H9 (cell line): ENCODE data around the gene OS9. TPM values are rescaled to one million over a fixed set of nuclear protein-coding genes. Genes with fewer than 3 reads are reported as not detected.

ENCODE experiments used
- DNase-seq: peaks from one replicate; pipeline ENCODE4 v3.0.0-alpha.2; 2017
- H2AFZ ChIP-seq: one replicate; pipeline ENCODE4 v1.6.1; 2013; ENCODE audit warnings: mild to moderate bottlenecking, low read length, control low read depth, moderate library complexity
- H2AK5ac ChIP-seq: 2 replicates; pipeline ENCODE4 v1.6.1; 2013; ENCODE audit warnings: low read length, control low read depth, mixed read lengths; ENCODE audit not compliant: insufficient read length
- H2BK120ac ChIP-seq: one replicate; pipeline ENCODE4 v1.6.1; 2013; ENCODE audit warnings: low read depth, mild to moderate bottlenecking, low read length, control low read depth, inconsistent platforms; ENCODE audit not compliant: poor library complexity, severe bottlenecking
- H2BK12ac ChIP-seq: 2 replicates; pipeline ENCODE4 v1.6.1; 2013; ENCODE audit warnings: low read length, control low read depth, mixed read lengths, low read depth; ENCODE audit not compliant: insufficient read length
- H2BK15ac ChIP-seq: 2 replicates; pipeline ENCODE4 v1.6.1; 2013; ENCODE audit warnings: low read depth, low read length, control low read depth
- H2BK20ac ChIP-seq: one replicate; pipeline ENCODE4 v1.6.1; 2013; ENCODE audit warnings: low read depth, mild to moderate bottlenecking, low read length, control low read depth, inconsistent platforms; ENCODE audit not compliant: poor library complexity, severe bottlenecking
- H2BK5ac ChIP-seq: 2 replicates; pipeline ENCODE4 v1.6.1; 2013; ENCODE audit warnings: low read length, control low read depth, mixed read lengths; ENCODE audit not compliant: insufficient read length
- H3K14ac ChIP-seq: 2 replicates; pipeline ENCODE4 v1.6.1; 2013; ENCODE audit warnings: low read length, control low read depth; ENCODE audit not compliant: insufficient read depth
- H3K18ac ChIP-seq: 2 replicates; pipeline ENCODE4 v1.6.1; 2013; ENCODE audit warnings: low read depth, mild to moderate bottlenecking, mixed read lengths, low read length, control low read depth; ENCODE audit not compliant: insufficient read length
- H3K23ac ChIP-seq: 2 replicates; pipeline ENCODE4 v1.6.1; 2013; ENCODE audit warnings: low read length, control low read depth, mixed read lengths, low read depth; ENCODE audit not compliant: insufficient read length
- H3K23me2 ChIP-seq: 2 replicates; pipeline ENCODE4 v1.6.1; 2013; ENCODE audit warnings: low read depth, mild to moderate bottlenecking, mixed read lengths, low read length, control low read depth; ENCODE audit not compliant: insufficient read length, poor library complexity, severe bottlenecking
- H3K27ac ChIP-seq: 2 replicates; pipeline ENCODE4 v1.5.1; 2013; ENCODE audit warnings: low read length, control low read depth, mixed read lengths, low read depth; ENCODE audit not compliant: insufficient read length
- H3K27me3 ChIP-seq: 2 replicates; pipeline ENCODE4 v1.6.1; 2013; ENCODE audit warnings: low read length, control low read depth, inconsistent platforms; ENCODE audit not compliant: insufficient read depth
- H3K4ac ChIP-seq: 2 replicates; pipeline ENCODE4 v1.6.1; 2013; ENCODE audit warnings: low read depth, mild to moderate bottlenecking, control low read depth, inconsistent platforms, low read length, moderate library complexity
- H3K4me1 ChIP-seq: 2 replicates; pipeline ENCODE4 v1.6.1; 2013; ENCODE audit warnings: low read length, control low read depth, inconsistent platforms; ENCODE audit not compliant: insufficient read depth
- H3K4me2 ChIP-seq: 2 replicates; pipeline ENCODE4 v1.6.1; 2013; ENCODE audit warnings: low read length, control low read depth, mixed read lengths; ENCODE audit not compliant: insufficient read length, insufficient read depth
- H3K56ac ChIP-seq: 2 replicates; pipeline ENCODE4 v1.6.1; 2013; ENCODE audit warnings: low read depth, mild to moderate bottlenecking, mixed read lengths, low read length, control low read depth; ENCODE audit not compliant: insufficient read length
- H3K79me1 ChIP-seq: 2 replicates; pipeline ENCODE4 v1.6.1; 2013; ENCODE audit warnings: low read depth, mild to moderate bottlenecking, moderate library complexity, low read length, control low read depth, inconsistent platforms; ENCODE audit not compliant: insufficient read depth, poor library complexity, severe bottlenecking
- H3K79me2 ChIP-seq: 2 replicates; pipeline ENCODE4 v1.6.1; 2013; ENCODE audit warnings: low read length, control low read depth, inconsistent platforms; ENCODE audit not compliant: insufficient read depth
- H3K9ac ChIP-seq: 2 replicates; pipeline ENCODE4 v1.6.1; 2013; ENCODE audit warnings: low read length, control low read depth, mixed read lengths; ENCODE audit not compliant: insufficient read length; ENCODE audit errors: extremely low read depth
- H3K9me3 ChIP-seq: one replicate; pipeline ENCODE4 v1.6.1; 2013; ENCODE audit warnings: low read depth, low read length, inconsistent platforms; ENCODE audit not compliant: control insufficient read depth
- H3T11ph ChIP-seq: one replicate; pipeline ENCODE4 v1.6.1; 2013; ENCODE audit warnings: mild to moderate bottlenecking, low read length, control low read depth, inconsistent platforms
- H4K20me1 ChIP-seq: one replicate; pipeline ENCODE4 v1.6.1; 2013; ENCODE audit not compliant: control insufficient read depth, insufficient read length, insufficient read depth
- H4K5ac ChIP-seq: 2 replicates; pipeline ENCODE4 v1.6.1; 2013; ENCODE audit warnings: low read depth, mild to moderate bottlenecking, mixed read lengths, low read length, control low read depth; ENCODE audit not compliant: insufficient read length
- H4K8ac ChIP-seq: replicated peaks from 2 replicates; pipeline ENCODE4 v1.6.1; 2013; ENCODE audit warnings: low read length, control low read depth, mixed read lengths, low read depth; ENCODE audit not compliant: insufficient read length
- H4K91ac ChIP-seq: 2 replicates; pipeline ENCODE4 v1.6.1; 2013; ENCODE audit warnings: low read depth, mild to moderate bottlenecking, moderate library complexity, mixed read lengths, low read length, control low read depth; ENCODE audit not compliant: insufficient read length
- H3K27ac Mint-ChIP-seq, 3 experiments: 2 replicates in 2 of 3; 3 replicates in 1 of 3; pipeline ENCODE4 v1.8.0; 2020 to 2021; ENCODE audit warnings: mixed read lengths in 3 of 3, mild to moderate bottlenecking in 1 of 3, moderate library complexity in 1 of 3
- H3K27me3 Mint-ChIP-seq: 2 replicates; pipeline ENCODE4 v1.8.0; 2021; ENCODE audit warnings: low read depth, mild to moderate bottlenecking, moderate library complexity, mixed read lengths
- H3K36me3 Mint-ChIP-seq, 3 experiments: 2 replicates in 2 of 3; 3 replicates in 1 of 3; pipeline ENCODE4 v1.8.0; 2020 to 2021; ENCODE audit warnings: low read depth in 3 of 3, mixed read lengths in 3 of 3; ENCODE audit not compliant: insufficient read depth in 1 of 3
- H3K4me1 Mint-ChIP-seq, 2 experiments: 2 replicates each; pipeline ENCODE4 v1.8.0; 2020; ENCODE audit warnings: mixed read lengths in 2 of 2
- H3K4me3 Mint-ChIP-seq, 2 experiments: 2 replicates in 1 of 2; 3 replicates in 1 of 2; pipeline ENCODE4 v1.8.0; 2020 to 2021; ENCODE audit warnings: mild to moderate bottlenecking in 2 of 2, mixed read lengths in 2 of 2, moderate library complexity in 1 of 2
- H3K9me3 Mint-ChIP-seq, 2 experiments: 2 replicates in 1 of 2; 3 replicates in 1 of 2; pipeline ENCODE4 v1.8.0; 2020; ENCODE audit warnings: mild to moderate bottlenecking in 2 of 2, mixed read lengths in 2 of 2, moderate library complexity in 1 of 2
- CTCF ChIP-seq: fragments of 200-600 bp; sonication (generic); conservative IDR thresholded peaks from 3 replicates; pipeline ENCODE4 v1.8.0; 2021; ENCODE audit warnings: antibody characterized with exemption, mild to moderate bottlenecking
- WGBS: extraction: QIAGEN DNeasy Blood & Tissue Kit; methylation state at CpG from one replicate; pipeline ENCODE4 v1.1.7; 2013; ENCODE audit warnings: missing lambda C conversion rate, low lambda C conversion rate, mixed read lengths; ENCODE audit not compliant: insufficient read length; ENCODE audit errors: extremely low coverage; 5-methylcytosine and 5-hydroxymethylcytosine counted together
- total RNA-seq: library from RNA; stranded (reverse); gene quantifications from 2 replicates; pipeline ENCODE4 v1.2.1, GENCODE V29; 2021

OS9 gene
- total RNA-seq, 1 experiment from 2014 or later = 112 TPM

- Histone ChIP-seq H3K4me1 (no peaks in the 10 kb centered on the region), H2BK5ac (no peak overlapping the region), H3K27ac (no peak overlapping the region), H3T11ph (no peak overlapping the region), H3K79me1 (no peaks in the 10 kb centered on the region), H2BK12ac (no peak overlapping the region), H3K56ac (no peak overlapping the region), H4K8ac (no peak overlapping the region), H2BK15ac (no peak overlapping the region), H3K4me2 (peak overlapping the region; percentile 49), H3K14ac (no peak overlapping the region), H3K23me2 (peaks cover 16% of the 10 kb centered on the region), H2AFZ (no peak overlapping the region), H4K91ac (no peak overlapping the region), H3K9me3 (no peaks in the 10 kb centered on the region), H3K79me2 (no peaks in the 10 kb centered on the region), H3K9ac (no peak overlapping the region), H2AK5ac (no peak overlapping the region), H4K20me1 (peaks cover 2% of the 10 kb centered on the region), H3K23ac (no peak overlapping the region), H3K18ac (no peak overlapping the region), H2BK20ac (no peak overlapping the region), H4K5ac (no peak overlapping the region), H3K27me3 (peaks cover 57% of the 10 kb centered on the region), H2BK120ac (no peak overlapping the region), H3K4ac (no peak overlapping the region)
- no CpG with 5 or more reads among the region's 49 CpGs for WGBS
- DNase-seq = peak; percentile 84
- peak overlapping the region; percentile 59 to 84 for H3K4me3 Mint-ChIP-seq
- H3K27ac Mint-ChIP-seq = no peak overlapping the region
- peaks cover 96% of the 10 kb centered on the region for H3K27me3 Mint-ChIP-seq
- no peaks in the 10 kb centered on the region; a peak in 1 of 5 replicates for H3K9me3 Mint-ChIP-seq
- TF ChIP-seq CTCF = peak; percentile 60; the same call in 2 of the 3 replicates
- H3K4me1 Mint-ChIP-seq = peaks cover 26 to 37% of the 10 kb centered on the region in 2 experiments
- H3K36me3 Mint-ChIP-seq = no peaks in the 10 kb centered on the region; a peak in 1 of 7 replicates
These were observed 42.2 kb downstream of the OS9 start for GRCh38 chr12:57735952-57736740.
